K562 (cell line): ENCODE data around the gene FN3K. TPM values are rescaled to one million over a fixed set of nuclear protein-coding genes. Genes with fewer than 3 reads are reported as not detected.

Experiments
- ARID1B ChIP-seq: fragments of 450-650 bp; IDR thresholded peaks from 2 replicates; pipeline ENCODE4 v1.6.1; 2016; ENCODE audit warnings: antibody characterized with exemption, mild to moderate bottlenecking, inconsistent platforms
- ARID3B ChIP-seq: fragments of 250-450 bp; sonication (Bioruptor Pico); IDR thresholded peaks from 2 replicates; pipeline ENCODE4 v1.4.0; 2020; ENCODE audit warnings: borderline replicate concordance
- CREB3L1 ChIP-seq: fragments of 450-650 bp; IDR thresholded peaks from 2 replicates; pipeline ENCODE4 v1.6.1; 2014; ENCODE audit warnings: low read depth, mild to moderate bottlenecking, moderate library complexity, borderline replicate concordance
- E2F8 ChIP-seq: fragments of 450-650 bp; IDR thresholded peaks from 2 replicates; pipeline ENCODE4 v1.7.1; 2018; ENCODE audit warnings: mild to moderate bottlenecking, low read depth; ENCODE audit not compliant: partially characterized antibody
- HES1 ChIP-seq: fragments of 450-650 bp; IDR thresholded peaks from 2 replicates; pipeline ENCODE4 v1.6.1; 2016; ENCODE audit warnings: low read depth, mild to moderate bottlenecking, moderate library complexity
- KHSRP ChIP-seq: fragments of 450-650 bp; IDR thresholded peaks from 2 replicates; pipeline ENCODE4 v1.6.1; 2017
- MCM5 ChIP-seq: fragments of 450-650 bp; IDR thresholded peaks from 2 replicates; pipeline ENCODE4 v1.6.1; 2016; ENCODE audit warnings: low read depth
- NCOA4 ChIP-seq: fragments of 450-650 bp; IDR thresholded peaks from 2 replicates; pipeline ENCODE4 v1.6.1; 2018; ENCODE audit warnings: mild to moderate bottlenecking; ENCODE audit not compliant: partially characterized antibody
- NRF1 ChIP-seq, 2 experiments: fragments of 450-650 bp; IDR thresholded peaks in 1 of 2; conservative IDR thresholded peaks in 1 of 2; 2 replicates each; pipeline ENCODE4 v1.6.1; 2014; ENCODE audit warnings: mild to moderate bottlenecking in 2 of 2
- RAD51 ChIP-seq: fragments of 450-650 bp; IDR thresholded peaks from 2 replicates; pipeline ENCODE4 v1.7.1; 2016; ENCODE audit warnings: low read depth, mild to moderate bottlenecking, borderline replicate concordance
- RHOXF2B ChIP-seq: fragments of 250-450 bp; sonication (Bioruptor Pico); conservative IDR thresholded peaks from 2 replicates; pipeline ENCODE4 v1.5.1; 2021
- SMC3 ChIP-seq: conservative IDR thresholded peaks from 2 replicates; pipeline ENCODE4 v1.6.1; 2011; ENCODE audit warnings: low read depth, low read length, improper control_type of control experiment; ENCODE audit not compliant: insufficient read depth
- SRSF1 ChIP-seq: fragments of 200-400 bp; formaldehyde crosslinking; IDR thresholded peaks from 2 replicates; pipeline ENCODE4 v1.6.1; 2017; ENCODE audit warnings: mild to moderate bottlenecking, low read depth, low read length, moderate library complexity
- TARDBP ChIP-seq: fragments of 450-650 bp; IDR thresholded peaks from 2 replicates; pipeline ENCODE4 v1.6.1; 2016
- TFAM ChIP-seq: fragments of 250-450 bp; sonication (Bioruptor Pico); conservative IDR thresholded peaks from 2 replicates; pipeline ENCODE4 v1.5.0; 2021; ENCODE audit warnings: mild to moderate bottlenecking, moderate library complexity
- ZKSCAN8 ChIP-seq: fragments of 200-800 bp; sonication (Bioruptor generic); IDR thresholded peaks from 2 replicates; pipeline ENCODE4 v1.6.1; 2016; ENCODE audit warnings: missing genetic modification characterization, missing compliant biosample characterization
- ZNF444 ChIP-seq: fragments of 250-450 bp; sonication (Bioruptor Pico); IDR thresholded peaks from 2 replicates; pipeline ENCODE4 v1.4.0; 2020; ENCODE audit warnings: mild to moderate bottlenecking, moderate library complexity
- ZNF780A ChIP-seq: fragments of 250-450 bp; sonication (Bioruptor Pico); IDR thresholded peaks from 2 replicates; pipeline ENCODE4 v1.5.0; 2021; ENCODE audit warnings: mild to moderate bottlenecking
- polyA plus RNA-seq, 8 experiments: library from polyadenylated mRNA; depleted of rRNA in 4 of 8; stranded (reverse) in 5 of 8; unstranded in 3 of 8; fragments of >200 nt; fragmentation: Nextera tagmentation in 2 of 8; fragmentation: Illumina TruSeq in 1 of 8; extraction: Ambion mirVana in 2 of 8; extraction: Trizol in 1 of 8; gene quantifications; 2 replicates each; pipeline versions ENCODE4 v1.2.1 to v1.2.3, GENCODE V29; 2011 to 2014; ENCODE audit warnings: inconsistent platforms in 1 of 8, missing spikeins in 1 of 8
- total RNA-seq, 7 experiments: library from RNA; depleted of rRNA in 6 of 7; stranded (reverse); fragments of >200 nt in 6 of 7; fragmentation: Illumina TruSeq in 2 of 7; extraction: Trizol in 2 of 7; gene quantifications; 2 replicates each; pipeline versions ENCODE4 v1.2.1 to v1.2.3, GENCODE V29; 2011 to 2021; ENCODE audit warnings: low replicate concordance in 1 of 7
- TF ChIP-seq, protein P1 (sequence below): fragments of 250-450 bp; sonication (Bioruptor Pico); IDR thresholded peaks from 2 replicates; pipeline ENCODE4 v1.4.0; 2020; ENCODE audit warnings: mild to moderate bottlenecking, moderate library complexity, borderline replicate concordance

The FN3K gene
- total and polyA plus RNA-seq, 9 of the 15 experiments (the other 6 are each of a cell fraction or from before 2014, with no cell fraction given), result 0.08 to 22.7 (median 3.8) TPM

GRCh38 chr17:82754297-82755208 lies 19.1 kb downstream of the FN3K start (continued):
- TF ChIP-seq KHSRP (no peak), ARID1B (no peak), CREB3L1 (peak; percentile 27; the same call in 1 of the 2 replicates), HES1 (no peak), NRF1 (conservative IDR thresholded peaks at IDR 0.05 in 1 of 2, IDR thresholded peaks at IDR 0.05 in 1 of 2) (no peak), RAD51 (peak; percentile 73), NCOA4 (no peak), MCM5 (no peak), ZKSCAN8 (CRISPR knock-in tag) (no peak), TARDBP (no peak), TFAM (no peak), ZNF444 (CRISPR knock-in tag) (no peak), E2F8 (no peak), ZNF780A (CRISPR knock-in tag) (no peak), SRSF1 (no peak), RHOXF2B (CRISPR knock-in tag) (no peak), SMC3 (no peak), ARID3B (CRISPR knock-in tag) (no peak)
- TF ChIP-seq, protein P1, sequence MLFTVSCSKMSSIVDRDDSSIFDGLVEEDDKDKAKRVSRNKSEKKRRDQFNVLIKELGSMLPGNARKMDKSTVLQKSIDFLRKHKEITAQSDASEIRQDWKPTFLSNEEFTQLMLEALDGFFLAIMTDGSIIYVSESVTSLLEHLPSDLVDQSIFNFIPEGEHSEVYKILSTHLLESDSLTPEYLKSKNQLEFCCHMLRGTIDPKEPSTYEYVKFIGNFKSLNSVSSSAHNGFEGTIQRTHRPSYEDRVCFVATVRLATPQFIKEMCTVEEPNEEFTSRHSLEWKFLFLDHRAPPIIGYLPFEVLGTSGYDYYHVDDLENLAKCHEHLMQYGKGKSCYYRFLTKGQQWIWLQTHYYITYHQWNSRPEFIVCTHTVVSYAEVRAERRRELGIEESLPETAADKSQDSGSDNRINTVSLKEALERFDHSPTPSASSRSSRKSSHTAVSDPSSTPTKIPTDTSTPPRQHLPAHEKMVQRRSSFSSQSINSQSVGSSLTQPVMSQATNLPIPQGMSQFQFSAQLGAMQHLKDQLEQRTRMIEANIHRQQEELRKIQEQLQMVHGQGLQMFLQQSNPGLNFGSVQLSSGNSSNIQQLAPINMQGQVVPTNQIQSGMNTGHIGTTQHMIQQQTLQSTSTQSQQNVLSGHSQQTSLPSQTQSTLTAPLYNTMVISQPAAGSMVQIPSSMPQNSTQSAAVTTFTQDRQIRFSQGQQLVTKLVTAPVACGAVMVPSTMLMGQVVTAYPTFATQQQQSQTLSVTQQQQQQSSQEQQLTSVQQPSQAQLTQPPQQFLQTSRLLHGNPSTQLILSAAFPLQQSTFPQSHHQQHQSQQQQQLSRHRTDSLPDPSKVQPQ (CRISPR knock-in tag), result no peak
